Esophagus muscularis mucosa (tissue), 4 donors: ENCODE results near the gene SPAG17.

Experiments used
- EP300 ChIP-seq: sonication (generic); formaldehyde crosslinking; IDR thresholded peaks from one replicate; pipeline ENCODE4 v1.6.1; 2017; ENCODE audit warnings: antibody characterized with exemption
- POLR2A ChIP-seq: fragments of 450-650 bp; IDR thresholded peaks from one replicate; pipeline ENCODE4 v1.6.1; 2017; ENCODE audit warnings: antibody characterized with exemption, moderate library complexity, mild to moderate bottlenecking, low read depth
- POLR2AphosphoS5 ChIP-seq, 2 donors: sonication (generic); formaldehyde crosslinking; IDR thresholded peaks; one replicate each; pipeline ENCODE4 v1.6.1; 2017; ENCODE audit warnings: antibody characterized with exemption in 2 of 2
- TF ChIP-seq, protein P1 (sequence below), 3 experiments: fragments of 200-600 bp in 2 of 3; fragments of 450-650 bp in 1 of 3; sonication (generic) in 2 of 3; IDR thresholded peaks; one replicate each; pipeline ENCODE4 v1.5.1; 2017 to 2019; ENCODE audit warnings: antibody characterized with exemption in 3 of 3, mild to moderate bottlenecking in 2 of 3, moderate library complexity in 1 of 3

DNA sequence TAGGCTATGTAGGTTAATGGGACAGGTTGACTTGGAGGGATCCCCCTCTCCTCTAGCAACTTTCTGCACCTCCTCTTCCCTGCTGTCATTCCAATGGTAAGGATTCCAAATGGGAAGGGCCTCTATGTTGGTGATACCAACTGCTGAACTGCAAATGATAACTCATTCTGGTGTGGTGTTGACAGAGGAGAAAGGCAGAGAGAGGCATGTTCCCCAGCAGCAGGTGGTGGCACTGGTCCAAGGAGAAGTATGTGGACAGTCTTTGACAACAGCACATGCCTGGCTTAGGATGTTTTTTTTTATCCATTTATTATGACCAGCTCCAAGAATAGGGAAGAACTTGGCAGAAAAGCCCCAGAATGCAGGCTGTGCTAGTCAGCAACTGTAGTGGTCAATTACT is 19.6 kb upstream of the SPAG17 start:
- TF ChIP-seq, protein P1, sequence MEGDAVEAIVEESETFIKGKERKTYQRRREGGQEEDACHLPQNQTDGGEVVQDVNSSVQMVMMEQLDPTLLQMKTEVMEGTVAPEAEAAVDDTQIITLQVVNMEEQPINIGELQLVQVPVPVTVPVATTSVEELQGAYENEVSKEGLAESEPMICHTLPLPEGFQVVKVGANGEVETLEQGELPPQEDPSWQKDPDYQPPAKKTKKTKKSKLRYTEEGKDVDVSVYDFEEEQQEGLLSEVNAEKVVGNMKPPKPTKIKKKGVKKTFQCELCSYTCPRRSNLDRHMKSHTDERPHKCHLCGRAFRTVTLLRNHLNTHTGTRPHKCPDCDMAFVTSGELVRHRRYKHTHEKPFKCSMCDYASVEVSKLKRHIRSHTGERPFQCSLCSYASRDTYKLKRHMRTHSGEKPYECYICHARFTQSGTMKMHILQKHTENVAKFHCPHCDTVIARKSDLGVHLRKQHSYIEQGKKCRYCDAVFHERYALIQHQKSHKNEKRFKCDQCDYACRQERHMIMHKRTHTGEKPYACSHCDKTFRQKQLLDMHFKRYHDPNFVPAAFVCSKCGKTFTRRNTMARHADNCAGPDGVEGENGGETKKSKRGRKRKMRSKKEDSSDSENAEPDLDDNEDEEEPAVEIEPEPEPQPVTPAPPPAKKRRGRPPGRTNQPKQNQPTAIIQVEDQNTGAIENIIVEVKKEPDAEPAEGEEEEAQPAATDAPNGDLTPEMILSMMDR (IDR thresholded peaks at IDR 0.05): no peak
- TF ChIP-seq POLR2AphosphoS5 (IDR thresholded peaks at IDR 0.05) (no peak), EP300 (no peak), POLR2A (no peak)
